ENCODE data around the gene IQCH. TPM values are rescaled to one million over a fixed set of nuclear protein-coding genes. Genes with fewer than 3 reads are reported as not detected.

Gene IQCH
- total RNA-seq, 1 experiment from 2014 or later, result 1.1 TPM

- no peak overlapping the region for H3K27ac Mint-ChIP-seq
Measured at GRCh38 chr15:67394873-67395639, 140.5 kb downstream of the IQCH start.

More at GRCh38 chr15:67394873-67395639, 140.5 kb downstream of the IQCH start:
- H3K4me2 ChIP-seq (ENCODE audit: insufficient read depth, insufficient read length, low read length), result no peak overlapping the region
- Mint-ChIP-seq H3K27me3 (ENCODE audit: low read depth) (no peaks in the 10 kb centered on the region; the same call in 1 of the 2 replicates), H3K4me1 (peaks cover 18 to 25% of the 10 kb centered on the region in 2 experiments), H3K4me3 (no peak overlapping the region), H3K9me3 (no peaks in the 10 kb centered on the region), H3K36me3 (ENCODE audit: insufficient read depth in 1 of 3, low read depth in 3 of 3) (no peaks in the 10 kb centered on the region)
- H3K4me1 ChIP-seq (ENCODE audit: insufficient read depth, low read length), result no peaks in the 10 kb centered on the region
- no peaks in the 10 kb centered on the region for H3K79me2 ChIP-seq (ENCODE audit: insufficient read depth, low read length)
- H2BK12ac ChIP-seq (ENCODE audit: insufficient read length, low read depth, low read length), result no peak overlapping the region
- no peak overlapping the region for H2BK120ac ChIP-seq (ENCODE audit: low read depth, low read length, poor library complexity, severe bottlenecking)
- no peak overlapping the region for H3K9ac ChIP-seq (ENCODE audit: extremely low read depth, insufficient read length, low read length)
- no peak overlapping the region for H2BK15ac ChIP-seq (ENCODE audit: low read depth, low read length)
- H3K27ac ChIP-seq (ENCODE audit: insufficient read length, low read depth, low read length), result no peak overlapping the region
- H2BK20ac ChIP-seq (ENCODE audit: low read depth, low read length, poor library complexity, severe bottlenecking), result no peak overlapping the region
- no peaks in the 10 kb centered on the region for H3K9me3 ChIP-seq (ENCODE audit: control insufficient read depth, low read depth, low read length)
- no peak overlapping the region for H2AK5ac ChIP-seq (ENCODE audit: insufficient read length, low read length)
- WGBS (ENCODE audit: extremely low coverage, insufficient read length, low lambda C conversion rate), result no CpG with 5 or more reads among the region's 9 CpGs
- TF ChIP-seq, protein P1, sequence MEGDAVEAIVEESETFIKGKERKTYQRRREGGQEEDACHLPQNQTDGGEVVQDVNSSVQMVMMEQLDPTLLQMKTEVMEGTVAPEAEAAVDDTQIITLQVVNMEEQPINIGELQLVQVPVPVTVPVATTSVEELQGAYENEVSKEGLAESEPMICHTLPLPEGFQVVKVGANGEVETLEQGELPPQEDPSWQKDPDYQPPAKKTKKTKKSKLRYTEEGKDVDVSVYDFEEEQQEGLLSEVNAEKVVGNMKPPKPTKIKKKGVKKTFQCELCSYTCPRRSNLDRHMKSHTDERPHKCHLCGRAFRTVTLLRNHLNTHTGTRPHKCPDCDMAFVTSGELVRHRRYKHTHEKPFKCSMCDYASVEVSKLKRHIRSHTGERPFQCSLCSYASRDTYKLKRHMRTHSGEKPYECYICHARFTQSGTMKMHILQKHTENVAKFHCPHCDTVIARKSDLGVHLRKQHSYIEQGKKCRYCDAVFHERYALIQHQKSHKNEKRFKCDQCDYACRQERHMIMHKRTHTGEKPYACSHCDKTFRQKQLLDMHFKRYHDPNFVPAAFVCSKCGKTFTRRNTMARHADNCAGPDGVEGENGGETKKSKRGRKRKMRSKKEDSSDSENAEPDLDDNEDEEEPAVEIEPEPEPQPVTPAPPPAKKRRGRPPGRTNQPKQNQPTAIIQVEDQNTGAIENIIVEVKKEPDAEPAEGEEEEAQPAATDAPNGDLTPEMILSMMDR (conservative IDR thresholded peaks at IDR 0.05), result no peak
- no peak overlapping the region for H4K5ac ChIP-seq (ENCODE audit: insufficient read length, low read depth, low read length)
- no peak overlapping the region for H3K18ac ChIP-seq (ENCODE audit: insufficient read length, low read depth, low read length)
- no peak overlapping the region for H2BK5ac ChIP-seq (ENCODE audit: insufficient read length, low read length)
- no peak overlapping the region for H3K56ac ChIP-seq (ENCODE audit: insufficient read length, low read depth, low read length)
- no peak overlapping the region for H4K91ac ChIP-seq (ENCODE audit: insufficient read length, low read depth, low read length)
- no peak overlapping the region for H3K23ac ChIP-seq (ENCODE audit: insufficient read length, low read depth, low read length)
- no peaks in the 10 kb centered on the region for H4K20me1 ChIP-seq (ENCODE audit: control insufficient read depth, insufficient read depth, insufficient read length)
- H3K27me3 ChIP-seq (ENCODE audit: insufficient read depth, low read length), result no peaks in the 10 kb centered on the region
- no peak overlapping the region for H3T11ph ChIP-seq (ENCODE audit: low read length)
- no peak overlapping the region for H4K8ac ChIP-seq (replicated peaks; ENCODE audit: insufficient read length, low read depth, low read length)
- no peak overlapping the region for H3K4ac ChIP-seq (ENCODE audit: low read depth, low read length)
- no peak overlapping the region for H3K14ac ChIP-seq (ENCODE audit: insufficient read depth, low read length)
- H3K79me1 ChIP-seq (ENCODE audit: insufficient read depth, low read depth, low read length, poor library complexity, severe bottlenecking), result no peaks in the 10 kb centered on the region
- DNase-seq, result no peak
- H3K23me2 ChIP-seq (ENCODE audit: insufficient read length, low read depth, low read length, poor library complexity, severe bottlenecking), result no peaks in the 10 kb centered on the region
- H2AFZ ChIP-seq (ENCODE audit: low read length), result no peak overlapping the region

Measured in H9 (cell line).